ENCODE data around the gene HOXC5. TPM values are rescaled to one million over a fixed set of nuclear protein-coding genes. Genes with fewer than 3 reads are reported as not detected.

Gene HOXC5
- total RNA-seq, 1 experiment from 2014 or later, result not detected

- Histone ChIP-seq H3K27me3 (ENCODE audit: insufficient read depth, low read length) (peaks cover 99% of the 10 kb centered on the region), H2BK12ac (ENCODE audit: insufficient read length, low read depth, low read length) (no peak overlapping the region), H3K23me2 (ENCODE audit: insufficient read length, low read depth, low read length, poor library complexity, severe bottlenecking) (no peaks in the 10 kb centered on the region), H3K9me3 (ENCODE audit: control insufficient read depth, low read depth, low read length) (no peaks in the 10 kb centered on the region), H3K23ac (ENCODE audit: insufficient read length, low read depth, low read length) (no peak overlapping the region), H3K79me1 (ENCODE audit: insufficient read depth, low read depth, low read length, poor library complexity, severe bottlenecking) (no peaks in the 10 kb centered on the region), H3K9ac (ENCODE audit: extremely low read depth, insufficient read length, low read length) (no peak overlapping the region), H2BK15ac (ENCODE audit: low read depth, low read length) (no peak overlapping the region), H2BK5ac (ENCODE audit: insufficient read length, low read length) (no peak overlapping the region), H4K91ac (ENCODE audit: insufficient read length, low read depth, low read length) (no peak overlapping the region), H2BK120ac (ENCODE audit: low read depth, low read length, poor library complexity, severe bottlenecking) (no peak overlapping the region), H2AK5ac (ENCODE audit: insufficient read length, low read length) (no peak overlapping the region), H3K79me2 (ENCODE audit: insufficient read depth, low read length) (no peaks in the 10 kb centered on the region), H4K20me1 (ENCODE audit: control insufficient read depth, insufficient read depth, insufficient read length) (no peaks in the 10 kb centered on the region), H3K4me2 (ENCODE audit: insufficient read depth, insufficient read length, low read length) (no peak overlapping the region), H3K56ac (ENCODE audit: insufficient read length, low read depth, low read length) (no peak overlapping the region), H3K18ac (ENCODE audit: insufficient read length, low read depth, low read length) (no peak overlapping the region), H3K14ac (ENCODE audit: insufficient read depth, low read length) (no peak overlapping the region), H3K4ac (ENCODE audit: low read depth, low read length) (no peak overlapping the region), H3K4me1 (ENCODE audit: insufficient read depth, low read length) (no peaks in the 10 kb centered on the region), H2AFZ (ENCODE audit: low read length) (no peak overlapping the region), H4K5ac (ENCODE audit: insufficient read length, low read depth, low read length) (no peak overlapping the region), H3K27ac (ENCODE audit: insufficient read length, low read depth, low read length) (no peak overlapping the region), H3T11ph (ENCODE audit: low read length) (no peak overlapping the region), H2BK20ac (ENCODE audit: low read depth, low read length, poor library complexity, severe bottlenecking) (no peak overlapping the region), H4K8ac (replicated peaks; ENCODE audit: insufficient read length, low read depth, low read length) (no peak overlapping the region)
- DNase-seq, result no peak
- H3K27me3 Mint-ChIP-seq (ENCODE audit: low read depth), result peaks cover 99% of the 10 kb centered on the region
- TF ChIP-seq CTCF (conservative IDR thresholded peaks at IDR 0.05), result no peak
- H3K36me3 Mint-ChIP-seq (ENCODE audit: insufficient read depth in 1 of 3, low read depth in 3 of 3), result peaks cover 0 to 6% (median 0%) of the 10 kb centered on the region in 3 experiments; a peak in 2 of 7 replicates
- H3K4me1 Mint-ChIP-seq, result peaks cover 7 to 19% of the 10 kb centered on the region in 2 experiments
- WGBS (ENCODE audit: extremely low coverage, insufficient read length, low lambda C conversion rate), result no CpG with 5 or more reads among the region's 6 CpGs
- peaks cover 7 to 11% of the 10 kb centered on the region in 2 experiments; a peak in 3 of 5 replicates for H3K9me3 Mint-ChIP-seq
- H3K4me3 Mint-ChIP-seq, result 0 out of 5 replicates have a peak overlapping the region, but pooled peaks of 1 of the 2 experiments have one; percentile 12
- no peak overlapping the region for H3K27ac Mint-ChIP-seq
Observed at GRCh38 chr12:54035568-54036264, 2.9 kb downstream of the HOXC5 start.
